T follicular helper cell (primary cell): ENCODE data around the gene PFDN6.
"Not testable (repeated sequence)": the region's sequence is repeated elsewhere in the genome, so short reads cannot be mapped to it uniquely, and the experiment has no call there.

Source experiments
- DNase-seq: peaks from one replicate; pipeline ENCODE4 v3.0.0-alpha.2; 2020; ENCODE audit warnings: low read depth

Gene PFDN6

GRCh38 chr6:33273924-33274902 lies 15.2 kb upstream of the PFDN6 start:
- DNase-seq, result no peak

- DNase-seq, result not testable (repeated sequence)
These were observed 13.4 kb upstream of the PFDN6 start for GRCh38 chr6:33275795-33276580.

DNA sequence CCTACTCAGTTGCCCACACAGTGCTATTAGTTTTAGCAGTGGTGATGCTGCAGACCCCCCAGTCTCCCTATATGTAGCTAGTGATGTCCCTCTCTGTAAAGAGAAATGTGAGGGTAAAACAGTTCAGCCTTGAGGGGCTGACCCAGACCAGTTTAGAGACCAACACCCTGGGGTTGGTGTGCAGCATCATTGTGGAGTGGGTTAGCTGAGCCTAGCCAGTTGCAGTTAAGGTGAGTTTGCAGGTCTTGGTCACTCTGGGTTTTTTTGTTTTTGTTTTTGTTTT lies 12.9 kb upstream of the PFDN6 start:
- no peak for DNase-seq

GRCh38 chr6:33276864-33277662 lies 12.3 kb upstream of the PFDN6 start, which contains the start of gene B3GALT4:
TSS of gene B3GALT4 (plus strand) at chr6:33277123. CDS start at chr6:33277420, 297 bp downstream.
- DNase-seq, result peak; percentile 50

GRCh38 chr6:33277663-33278391 lies 11.6 kb upstream of the PFDN6 start:
- DNase-seq, result no peak

- DNase-seq, result no peak
These were observed 11.0 kb upstream of the PFDN6 start for GRCh38 chr6:33278392-33278741.

DNA sequence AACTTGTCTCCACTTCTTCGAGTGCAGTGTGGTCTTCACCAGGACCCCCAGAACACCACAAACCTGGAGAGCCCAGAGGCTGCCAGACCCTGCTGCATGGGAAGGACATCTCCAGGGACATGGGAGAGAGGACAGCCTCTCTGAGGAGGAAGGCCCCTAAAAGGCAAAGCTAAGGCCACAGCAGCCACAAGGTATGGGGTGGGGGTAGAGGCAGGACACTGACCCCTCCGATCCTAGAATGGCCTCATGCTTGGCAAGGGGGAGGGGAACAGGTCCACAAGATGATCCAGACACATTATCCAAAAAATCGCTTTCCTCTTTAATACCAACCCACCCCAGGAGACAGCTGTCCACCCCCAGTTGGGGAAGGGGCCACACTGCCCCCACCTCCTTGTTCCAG lies 10.6 kb upstream of the PFDN6 start:
- DNase-seq, result no peak

DNA sequence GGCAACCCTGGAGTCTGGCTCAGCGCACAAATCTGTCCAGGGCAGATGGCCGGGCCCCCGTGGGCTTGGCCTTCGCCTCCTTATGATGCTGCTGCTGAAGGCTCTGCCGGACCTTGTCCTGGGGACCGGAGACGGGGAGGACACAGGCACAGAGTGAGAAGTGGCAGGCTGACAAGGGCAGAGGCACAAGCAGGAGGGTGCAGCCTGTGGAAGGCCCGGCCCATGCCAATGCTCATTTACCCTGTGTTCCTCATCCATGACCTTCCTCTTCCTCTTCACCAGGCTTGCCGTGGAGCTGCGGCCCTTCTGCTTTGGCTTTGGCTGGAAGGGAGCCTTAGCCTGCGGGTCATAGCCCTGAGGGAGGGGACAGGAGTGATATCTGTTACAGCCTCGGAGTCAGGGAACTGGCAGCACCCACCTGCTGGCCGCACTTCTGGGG lies 10.1 kb upstream of the PFDN6 start:
- no peak for DNase-seq

- DNase-seq, result no peak
These were observed 9.4 kb upstream of the PFDN6 start for GRCh38 chr6:33279971-33280511.

DNA sequence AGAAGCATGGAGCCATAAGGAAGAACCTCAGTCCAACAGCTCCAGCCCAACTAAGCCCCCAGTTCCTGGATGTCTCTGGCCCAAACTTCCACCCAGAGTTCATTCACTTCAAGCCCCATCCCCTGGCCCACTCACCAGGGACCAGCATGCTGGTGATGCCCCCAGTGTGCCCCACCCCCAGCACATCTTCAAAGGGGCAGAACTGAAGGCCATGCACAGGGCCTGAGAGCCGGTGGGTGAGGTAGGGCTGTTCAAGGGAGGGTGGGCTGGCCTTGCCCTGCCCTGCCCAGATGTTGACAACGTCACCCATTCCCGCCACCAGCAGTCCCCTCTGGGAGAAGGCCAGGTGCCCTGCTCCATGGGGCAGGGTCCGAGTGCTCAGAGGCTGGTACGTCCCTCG lies 8.9 kb upstream of the PFDN6 start:
- no peak for DNase-seq

DNA sequence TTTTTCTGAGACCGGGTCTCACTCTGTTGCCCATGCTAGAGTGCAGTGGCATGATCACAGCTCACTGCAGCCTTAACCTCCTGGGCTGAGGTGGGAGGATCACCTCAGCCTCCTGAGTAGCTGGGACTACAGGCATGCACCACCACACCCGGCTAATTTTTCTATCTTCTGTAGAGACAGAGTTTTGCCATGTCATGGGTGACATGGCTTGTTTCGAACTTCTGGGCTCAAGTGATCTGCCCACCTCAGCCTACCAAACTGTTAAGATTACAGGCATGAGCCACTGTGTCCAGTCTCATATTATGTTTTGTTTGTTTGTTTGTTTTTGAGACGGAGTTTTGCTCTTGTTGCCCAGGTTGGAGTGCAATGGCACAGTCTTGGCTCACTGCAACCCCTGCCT lies 4.2 kb upstream of the PFDN6 start:
- DNase-seq, result not testable (repeated sequence)

DNA sequence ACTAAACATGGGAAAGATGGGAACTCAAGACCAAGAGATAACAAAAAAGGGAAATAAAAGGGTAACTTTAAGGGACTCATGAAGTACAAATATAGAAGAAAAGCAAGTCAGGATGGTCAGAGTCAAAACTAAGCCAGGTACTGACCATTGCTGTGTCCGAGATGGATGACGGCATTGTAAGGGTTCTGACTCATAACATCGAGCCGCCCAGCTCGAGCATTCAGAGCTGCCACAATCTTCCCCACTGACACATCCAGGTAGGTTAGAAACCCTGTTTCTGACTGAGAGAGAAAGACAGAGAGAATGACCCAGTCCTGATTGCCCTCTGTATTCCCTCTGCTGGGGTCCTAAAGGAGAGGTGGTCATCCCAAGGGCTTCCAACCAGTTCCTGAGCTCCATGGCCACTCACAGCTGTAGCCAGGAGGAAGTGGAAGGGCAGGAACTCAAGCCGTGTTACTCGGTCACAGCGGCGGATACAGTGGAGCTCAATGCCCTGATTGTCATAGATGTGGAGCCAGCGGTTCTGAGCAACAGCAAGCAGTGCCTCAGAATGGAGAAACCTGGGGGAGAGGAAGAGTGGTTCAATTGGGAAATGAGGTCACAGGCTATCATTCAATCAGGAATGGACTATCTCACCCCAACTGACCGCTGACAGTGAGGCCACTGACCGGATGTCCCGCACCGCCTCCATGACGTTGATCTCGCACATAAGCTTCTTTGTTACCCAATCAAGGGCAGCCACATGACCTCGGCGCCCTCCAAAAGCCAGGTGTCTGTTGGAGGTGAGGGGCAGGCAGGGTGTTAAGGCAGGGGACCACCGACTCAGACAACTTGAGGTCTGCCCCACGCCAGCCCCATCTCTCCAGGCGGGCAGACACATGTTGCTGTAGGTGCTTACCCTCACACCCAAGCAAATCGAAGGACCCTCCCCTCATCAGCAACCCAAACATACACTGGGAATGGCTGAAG lies 2.2 kb upstream of the PFDN6 start:
- DNase-seq, result no peak

GRCh38 chr6:33288141-33288920 lies 1.1 kb upstream of the PFDN6 start:
- DNase-seq, result no peak

DNA sequence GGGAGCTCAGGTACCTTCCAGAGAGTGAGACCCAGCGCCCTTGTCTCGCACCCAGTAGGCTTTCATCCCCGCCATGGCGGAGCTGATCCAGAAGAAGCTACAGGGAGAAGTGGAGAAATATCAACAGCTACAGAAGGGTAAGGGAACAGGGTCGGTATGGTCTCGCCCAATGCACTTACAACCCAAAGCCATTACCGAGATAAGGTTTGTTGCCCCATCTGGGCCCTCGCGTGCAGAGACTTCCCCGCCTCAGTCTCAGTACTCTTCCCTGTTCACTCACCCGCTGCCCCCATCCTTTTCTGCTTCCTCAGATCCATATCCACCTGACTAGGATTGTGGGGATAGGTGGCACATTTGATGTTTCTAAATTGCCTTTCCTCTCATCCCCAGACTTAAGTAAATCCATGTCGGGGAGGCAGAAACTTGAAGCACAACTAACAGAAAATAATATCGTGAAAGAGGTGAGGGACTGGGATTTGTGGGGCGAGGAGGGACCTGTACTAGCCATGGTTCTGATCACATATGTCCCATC lies 449 bp downstream of the PFDN6 start:
- DNase-seq, result no peak

- no peak for DNase-seq
These were observed 1.1 kb downstream of the PFDN6 start for GRCh38 chr6:33290459-33290858.

DNA sequence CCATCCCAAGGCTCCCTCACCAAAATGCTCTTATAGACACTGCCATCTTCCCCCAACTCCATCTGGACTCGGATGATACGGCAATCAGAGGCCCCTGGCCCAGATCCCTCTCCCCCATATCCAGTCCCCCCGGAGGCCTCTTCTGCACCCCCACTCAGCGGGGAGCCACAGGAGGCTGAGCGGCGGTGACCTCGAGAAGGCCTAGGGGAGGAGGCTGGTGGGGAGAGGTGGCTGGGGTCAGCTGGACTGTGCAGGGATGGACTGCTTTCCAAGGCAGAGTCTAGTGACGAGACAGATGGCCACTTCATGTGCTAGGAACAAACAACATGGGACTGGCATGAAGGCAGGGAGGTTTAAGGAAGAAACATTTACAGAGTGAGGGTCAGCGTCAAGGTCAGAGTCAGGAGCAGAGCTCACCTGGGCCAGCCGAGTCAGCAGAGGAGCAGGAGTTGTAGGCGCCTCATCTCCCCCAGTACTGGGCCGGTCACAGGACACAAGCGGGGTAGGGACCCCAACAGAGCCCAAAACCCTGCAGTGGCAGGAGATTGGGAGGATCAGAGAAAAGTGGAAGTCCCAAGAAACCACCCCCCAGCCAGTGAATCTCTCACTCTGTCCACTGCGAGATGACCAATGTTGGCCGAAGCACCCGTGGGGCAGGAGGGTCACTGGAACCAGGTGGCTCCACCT lies 3.7 kb downstream of the PFDN6 start:
- no peak for DNase-seq

GRCh38 chr6:33294086-33294823 lies 4.9 kb downstream of the PFDN6 start:
- no peak for DNase-seq
